NCI-H2107 treated with DMSO at 0.1 percent for 48 hours (cell line): ENCODE measurements around the gene CFAP410.
"Not testable (repeated sequence)": the region's sequence is repeated elsewhere in the genome, so short reads cannot be mapped to it uniquely, and the experiment has no call there.

ENCODE experiments used
- DNase-seq: peaks from one replicate; lab custom pipeline; 2025; ENCODE audit not compliant: unreplicated experiment; lab: John Stamatoyannopoulos, UW

CFAP410 gene

DNA sequence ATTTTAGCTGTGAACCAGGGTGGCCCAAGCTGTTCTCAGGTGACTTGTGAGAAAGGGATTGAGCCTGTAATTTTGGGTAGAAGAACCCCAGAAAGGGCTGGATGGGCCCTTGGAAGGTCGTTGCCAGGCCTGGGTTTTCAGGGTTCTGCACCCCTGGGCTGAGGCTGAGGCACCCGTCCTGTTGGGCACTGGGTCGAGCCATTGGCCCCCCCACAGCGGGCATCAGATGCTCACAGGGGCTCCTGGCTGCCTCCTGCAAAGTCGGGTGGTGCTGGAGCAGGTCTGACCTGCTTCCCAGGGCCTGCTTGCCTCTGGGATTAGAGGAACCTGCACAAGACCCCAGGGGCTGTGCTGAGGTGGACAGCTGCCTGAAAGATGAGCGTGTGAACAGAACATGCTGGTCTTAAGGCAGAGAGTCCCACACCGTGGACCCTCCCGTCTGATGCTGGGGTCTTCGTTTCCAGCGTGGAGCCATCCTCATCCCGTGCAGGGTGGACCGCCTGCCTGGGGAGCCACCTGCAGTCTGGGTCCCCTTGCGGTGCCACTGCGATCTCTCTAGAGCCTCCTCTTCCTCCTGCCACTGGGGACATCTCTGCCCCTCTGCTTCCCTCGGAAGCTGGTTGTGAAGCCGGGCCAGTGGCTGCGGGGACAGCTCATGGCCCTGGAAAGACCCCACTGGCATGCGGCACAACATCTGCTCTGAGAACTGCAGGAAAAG, 12.5 kb upstream of the CFAP410 start:
- no peak for DNase-seq

DNA sequence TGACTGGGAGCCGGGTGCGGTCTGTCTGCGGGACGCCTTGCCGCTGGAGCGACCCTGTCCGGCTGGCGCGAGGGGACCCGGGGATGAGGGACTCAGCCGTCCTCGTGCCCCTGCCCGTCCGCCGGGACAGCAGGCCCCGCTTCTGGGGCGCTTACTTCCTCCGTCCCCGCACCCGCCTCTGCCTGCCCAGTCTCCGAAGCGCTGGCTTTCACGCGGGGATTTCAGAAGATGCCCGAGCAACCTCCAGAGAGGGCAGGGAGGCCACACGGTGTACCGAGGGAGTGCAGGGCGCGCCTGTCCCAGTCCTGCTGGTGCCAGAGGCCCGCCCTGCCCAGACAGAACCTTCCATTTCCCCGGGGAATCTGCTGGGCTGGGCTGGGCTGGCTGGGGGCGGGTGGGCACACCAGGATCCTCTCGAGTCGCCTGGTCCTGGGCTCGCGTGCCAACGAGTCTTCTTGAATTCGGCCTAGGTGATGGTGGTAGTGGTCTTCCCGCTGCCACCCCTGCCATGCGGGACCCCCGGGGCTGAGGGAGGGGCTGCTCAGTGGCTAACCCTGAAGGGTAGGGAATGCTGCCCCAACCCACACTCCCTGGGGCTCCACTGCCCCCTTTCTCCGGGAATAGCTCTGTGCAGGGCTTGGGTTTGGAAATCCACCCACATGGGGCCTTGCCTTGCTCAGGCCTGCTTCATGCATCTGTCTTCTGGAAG, 11.7 kb upstream of the CFAP410 start:
- DNase-seq: no peak

DNA sequence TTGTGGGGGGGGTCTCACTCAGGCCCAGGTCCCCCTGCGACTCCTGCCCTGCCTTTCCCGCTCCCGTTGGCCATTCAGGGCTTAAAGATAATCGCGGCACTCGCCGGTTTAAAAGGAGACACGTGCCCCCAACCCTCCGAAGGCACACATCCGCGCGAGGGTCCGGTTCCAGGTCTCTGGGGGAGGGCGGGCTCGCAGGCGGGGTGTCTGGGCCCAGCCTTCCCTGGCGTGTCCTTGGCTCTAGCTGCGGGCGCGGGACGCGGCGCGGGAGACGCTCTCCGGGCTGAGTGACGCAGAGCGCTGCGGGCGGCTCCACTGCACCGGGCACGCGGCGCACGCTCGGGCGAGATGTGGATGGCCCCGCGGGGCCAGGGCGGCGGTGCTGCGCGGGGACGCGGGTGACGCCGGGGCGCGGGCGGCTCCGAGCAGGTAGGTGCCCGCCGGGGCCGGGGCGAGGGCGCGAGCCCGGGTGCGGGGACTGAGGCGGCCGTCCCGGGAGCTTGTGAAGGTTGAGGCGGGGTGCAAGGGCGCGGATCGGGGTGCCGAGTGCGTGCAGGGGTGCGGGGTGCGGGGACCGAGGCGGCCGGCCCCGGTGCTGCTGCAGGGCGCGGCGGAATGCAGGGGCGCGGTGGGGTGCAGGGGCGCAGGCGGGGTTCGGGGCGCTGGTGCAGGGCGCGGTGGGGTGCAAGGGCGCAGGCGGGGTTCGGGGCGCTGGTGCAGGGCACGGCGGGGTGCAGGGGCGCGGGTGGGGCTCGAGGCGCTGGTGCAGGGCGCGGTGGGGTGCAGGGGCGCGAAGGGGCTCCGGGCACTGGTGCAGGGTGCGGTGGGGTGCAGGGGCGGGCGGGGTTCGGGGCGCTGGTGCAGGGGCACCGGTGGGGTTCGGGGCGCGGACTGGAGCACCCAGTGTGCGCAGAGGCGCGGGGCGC, 10.9 kb upstream of the CFAP410 start:
- no peak for DNase-seq

DNA sequence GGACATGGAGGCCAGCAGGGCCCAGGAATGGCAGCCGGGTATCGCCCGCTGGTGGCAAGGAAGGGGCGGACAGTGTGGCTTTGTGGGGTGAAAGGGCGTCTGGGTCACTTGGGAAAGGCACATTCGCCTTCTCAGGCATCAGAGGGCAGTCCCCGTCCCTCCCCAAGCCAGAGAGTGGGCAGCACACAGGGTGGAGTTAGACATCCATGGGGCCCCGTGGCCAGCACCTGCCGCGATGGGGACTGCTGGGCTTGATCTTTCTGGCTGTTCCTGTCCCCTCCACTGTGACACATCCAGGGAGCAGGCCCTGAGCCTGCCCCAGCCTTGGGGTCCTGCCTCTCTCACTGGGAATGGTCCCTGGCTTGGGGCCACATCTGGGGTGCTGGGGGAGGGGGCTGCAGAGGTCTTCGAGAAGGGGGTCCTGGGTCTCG, 10.2 kb upstream of the CFAP410 start:
- DNase-seq: no peak

DNA sequence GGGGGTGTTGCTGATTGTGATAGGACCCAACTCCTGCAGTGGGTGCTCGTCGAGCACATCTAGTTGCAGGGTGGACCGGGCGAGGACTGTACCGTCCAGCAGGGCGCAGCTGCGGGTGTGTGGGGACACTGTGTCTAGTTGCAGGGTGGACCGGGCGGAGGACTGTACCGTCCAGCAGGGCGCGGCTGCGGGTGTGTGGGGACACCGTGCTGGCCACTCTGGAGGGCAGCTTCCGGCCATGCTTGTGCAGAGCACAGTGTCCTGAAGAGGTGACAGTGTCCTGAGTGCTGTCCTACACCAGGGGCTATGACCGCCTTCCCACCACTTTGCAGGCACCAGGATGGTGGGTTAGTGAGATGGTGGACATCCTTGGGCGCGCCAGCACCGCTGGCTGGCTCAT, 9.7 kb upstream of the CFAP410 start:
- no peak for DNase-seq

- peak; percentile 94 for DNase-seq
Measured at GRCh38 chr21:44347911-44348451, 8.8 kb upstream of the CFAP410 start.

- no peak for DNase-seq
Measured at GRCh38 chr21:44345495-44345894, 6.3 kb upstream of the CFAP410 start.

DNA sequence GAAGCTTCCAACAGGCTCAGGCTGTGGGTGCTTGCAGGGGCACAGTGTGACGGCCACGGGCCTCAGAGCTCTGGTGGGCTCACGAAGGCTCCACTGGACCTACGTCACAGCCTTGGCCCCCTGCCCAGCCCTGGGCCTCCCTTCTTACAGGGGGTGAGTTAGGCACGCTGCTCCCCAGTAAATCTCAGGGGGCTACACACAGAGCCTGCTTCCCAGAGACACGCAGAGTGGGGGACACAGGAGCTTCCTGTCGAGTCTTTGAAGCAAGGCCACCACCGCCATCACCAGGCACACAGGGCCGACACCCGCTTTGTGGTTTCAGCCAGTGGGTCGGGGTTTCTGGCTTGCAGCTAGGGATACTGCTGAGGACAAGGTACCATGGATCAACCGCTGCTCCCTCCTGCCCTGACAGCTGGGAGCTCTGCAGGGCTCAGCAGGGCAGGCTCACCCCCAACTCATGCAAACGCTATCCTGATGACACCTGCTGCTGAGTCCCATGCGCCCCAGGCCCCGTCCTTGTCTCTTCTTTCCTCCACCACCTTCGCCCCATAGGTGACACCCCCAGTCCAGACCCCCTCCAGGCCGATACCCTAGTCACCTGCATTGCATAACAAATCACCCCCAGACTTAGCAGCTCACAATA, 5.5 kb upstream of the CFAP410 start:
- no peak for DNase-seq

DNA sequence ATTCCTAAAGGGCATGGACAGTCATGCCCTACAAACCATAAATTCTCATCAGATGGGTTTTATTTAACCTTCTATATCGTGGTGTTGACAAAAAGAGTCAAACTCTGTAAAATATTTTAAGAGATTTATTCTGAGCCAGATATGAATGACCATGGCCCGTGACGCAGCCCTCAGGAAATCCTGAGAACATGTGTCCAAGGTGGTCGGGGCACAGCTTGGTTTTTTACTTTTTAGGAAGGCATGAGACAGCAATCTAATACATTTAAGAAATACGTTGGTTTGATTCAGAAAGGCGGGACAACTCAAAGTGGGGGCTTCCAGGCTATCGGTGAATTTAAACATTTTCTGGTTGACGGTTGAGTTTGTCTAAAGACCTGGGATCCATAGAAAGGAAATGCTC, 3.8 kb upstream of the CFAP410 start:
- DNase-seq: not testable (repeated sequence)

- DNase-seq: not testable (repeated sequence)
Measured at GRCh38 chr21:44341726-44342458, 2.7 kb upstream of the CFAP410 start.

- peak; percentile 70 for DNase-seq
Measured at GRCh38 chr21:44337941-44338895, 972 bp downstream of the CFAP410 start.

- no peak for DNase-seq
Measured at GRCh38 chr21:44337449-44337848, 1.7 kb downstream of the CFAP410 start.

DNA sequence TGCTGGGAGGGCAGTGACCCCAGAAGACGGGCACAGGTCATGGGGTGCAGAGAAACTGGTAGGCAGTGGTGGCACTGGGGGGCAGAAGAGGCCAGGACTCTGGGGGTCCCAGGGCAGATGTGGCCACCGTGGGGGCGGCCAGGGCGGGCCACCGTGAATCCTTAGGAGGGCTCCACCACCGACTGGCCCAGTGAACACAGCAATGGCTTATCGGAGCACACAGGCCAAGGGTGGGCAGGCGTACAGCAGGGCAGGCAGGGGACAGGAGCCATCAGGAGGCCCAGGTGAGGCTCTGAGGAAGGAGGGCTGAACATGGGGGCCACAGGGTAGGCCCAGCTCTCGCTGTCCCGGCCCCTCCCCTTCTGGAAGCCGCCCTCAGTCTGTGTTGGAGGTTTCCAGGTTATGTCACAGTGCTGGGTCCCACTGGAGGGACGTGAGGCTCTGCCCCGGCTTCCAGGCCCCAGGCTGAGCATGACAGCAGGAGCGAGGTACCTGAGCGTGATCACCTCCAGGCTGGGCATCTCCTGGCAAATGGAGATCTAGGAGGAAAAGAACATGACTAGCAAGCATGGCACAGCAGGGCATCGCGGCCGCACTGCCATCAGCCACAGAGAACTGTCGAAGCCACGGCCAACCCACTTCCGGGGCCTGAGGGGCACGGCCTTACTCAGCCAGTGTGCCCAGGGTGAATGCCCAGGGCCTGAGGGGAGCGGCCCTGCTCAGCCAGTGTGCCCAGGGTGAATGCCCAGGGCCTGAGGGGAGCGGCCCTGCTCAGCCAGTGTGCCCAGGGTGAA, 3.7 kb downstream of the CFAP410 start:
- no peak for DNase-seq

- DNase-seq: no peak
Measured at GRCh38 chr21:44334329-44335030, 4.7 kb downstream of the CFAP410 start.

GRCh38 chr21:44333509-44334328, 5.5 kb downstream of the CFAP410 start:
- no peak for DNase-seq

DNA sequence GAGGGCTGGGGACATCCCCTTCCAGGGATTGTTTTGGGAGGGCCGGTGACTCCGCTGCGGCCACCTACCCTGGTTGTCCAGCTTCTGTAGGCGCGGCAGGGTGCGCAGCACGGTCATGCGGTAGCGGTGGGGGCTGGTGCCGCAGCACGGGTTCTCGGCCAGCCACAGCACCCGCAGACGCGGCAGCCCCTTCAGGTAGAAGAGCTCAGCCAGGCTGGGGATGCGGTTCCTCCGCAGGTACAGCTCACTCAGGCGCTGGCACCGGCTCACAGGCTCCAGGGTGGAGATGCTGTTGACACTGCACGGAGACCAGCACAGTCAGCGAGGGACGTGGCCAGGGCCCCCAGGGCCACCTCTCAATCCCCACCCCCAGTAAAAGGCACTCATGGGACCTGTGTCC, 6.2 kb downstream of the CFAP410 start:
- no peak for DNase-seq

DNA sequence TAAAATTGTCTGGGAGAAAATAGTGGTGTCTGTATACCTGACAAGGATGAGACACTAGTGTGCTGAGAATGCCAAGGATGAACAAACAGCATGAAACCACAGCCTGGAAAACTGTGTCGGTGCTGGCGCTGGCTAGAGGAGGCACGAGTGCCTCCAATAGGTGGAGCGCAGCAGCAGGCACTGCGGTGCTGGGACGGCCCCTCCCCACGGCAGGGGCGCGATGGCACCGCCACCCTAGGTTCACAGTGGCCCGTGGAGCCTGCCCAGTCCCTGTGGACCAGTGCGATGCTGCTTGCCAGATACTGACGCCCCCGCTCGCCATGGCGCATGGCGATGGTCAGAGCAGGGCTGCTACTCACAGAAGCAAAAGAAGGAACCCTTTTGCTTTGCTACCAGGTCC, 6.8 kb downstream of the CFAP410 start:
- DNase-seq: no peak
